Activated CD8-positive, alpha-beta memory T cell treated with anti-CD3 and anti-CD28 coated beads, Interleukin-2, amount 50 U/mL, for 4 hours (primary cell): ENCODE measurements around the gene FSTL4.

Source experiments
- DNase-seq: peaks from one replicate; pipeline ENCODE4 v3.0.0-alpha.2; 2020

Gene FSTL4

GRCh38 chr5:133336121-133336968, 276.0 kb downstream of the FSTL4 start:
- no peak for DNase-seq

DNA sequence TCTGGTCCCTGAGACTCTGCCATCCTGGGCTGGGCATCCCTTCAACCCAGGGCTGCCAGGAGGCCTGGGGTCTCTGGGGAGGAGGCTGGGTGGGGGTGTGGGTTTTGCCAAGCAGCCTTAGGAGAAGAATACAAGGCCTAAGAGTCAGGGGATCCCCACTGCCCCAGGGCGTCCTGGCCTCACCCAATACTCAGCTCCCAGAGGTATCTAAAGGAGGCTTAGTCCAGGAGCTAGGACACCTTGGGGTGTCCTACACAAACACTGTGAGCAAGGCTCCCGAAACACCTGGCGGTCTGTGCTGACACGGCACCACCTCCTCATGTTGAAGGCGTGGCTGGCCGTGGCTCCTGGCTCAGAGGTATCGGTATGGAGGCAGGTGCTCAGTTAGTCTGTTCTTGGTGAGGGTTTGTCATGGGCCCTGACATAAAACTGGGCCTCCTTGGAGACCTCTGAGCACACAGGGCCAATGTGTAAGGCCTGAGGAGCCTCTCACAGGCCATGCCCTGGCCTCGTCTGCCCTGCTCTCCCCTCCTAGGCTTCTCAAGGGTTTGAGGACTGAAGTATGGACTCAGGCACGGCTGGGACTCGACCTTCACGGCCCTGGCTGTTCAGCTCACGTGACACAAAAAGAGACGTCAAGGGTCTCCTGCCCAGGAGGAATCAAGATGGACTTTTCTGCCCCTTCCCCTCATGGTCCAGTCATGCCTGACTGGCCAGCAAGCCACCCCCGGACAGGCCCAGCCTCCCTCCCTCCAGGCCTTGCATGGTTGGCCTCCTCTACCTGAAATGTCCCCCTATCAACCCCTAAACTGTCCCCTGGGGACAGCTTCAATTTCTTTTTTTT, 277.3 kb downstream of the FSTL4 start:
- no peak for DNase-seq

DNA sequence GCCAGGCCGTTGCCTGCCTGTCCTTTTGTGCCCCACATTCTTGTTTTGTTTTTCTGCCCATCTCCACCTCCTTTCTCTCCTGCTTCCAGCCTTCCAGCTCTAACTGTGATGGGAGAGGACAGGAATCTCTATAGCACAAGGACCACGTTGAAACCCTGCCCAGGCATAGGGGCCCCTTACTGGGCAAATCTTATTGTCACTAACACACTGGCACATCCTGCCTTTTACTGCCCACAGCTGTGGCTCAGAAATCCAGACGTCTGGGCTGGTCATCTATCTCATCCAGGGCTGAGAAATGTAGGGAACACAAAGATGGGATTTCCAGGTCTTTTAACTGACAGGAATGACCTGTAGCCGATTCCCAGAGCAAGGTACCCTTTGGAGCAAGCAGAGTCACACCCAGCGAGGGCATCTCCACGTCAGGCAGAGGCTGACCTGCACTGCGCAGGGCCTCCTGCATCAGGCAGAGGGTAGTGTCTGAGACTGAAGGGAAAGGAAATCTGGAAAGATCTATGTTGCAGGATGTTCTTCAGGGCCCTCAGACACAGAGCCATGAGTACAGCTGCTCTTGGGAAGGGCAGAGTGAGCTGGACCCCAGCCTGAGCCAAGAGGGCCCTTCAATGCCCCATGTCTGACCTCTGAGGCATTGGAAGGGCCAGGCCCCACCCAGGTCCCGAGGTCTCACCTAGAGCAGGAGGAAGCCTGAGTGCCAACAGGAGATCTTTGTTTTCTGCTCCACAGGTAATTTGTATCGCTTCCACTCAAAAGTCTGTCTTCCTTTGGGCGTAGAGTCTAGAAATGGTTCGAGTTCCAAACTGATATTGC, 278.8 kb downstream of the FSTL4 start:
- DNase-seq = no peak

GRCh38 chr5:133332439-133333024, 279.8 kb downstream of the FSTL4 start:
- no peak for DNase-seq

DNA sequence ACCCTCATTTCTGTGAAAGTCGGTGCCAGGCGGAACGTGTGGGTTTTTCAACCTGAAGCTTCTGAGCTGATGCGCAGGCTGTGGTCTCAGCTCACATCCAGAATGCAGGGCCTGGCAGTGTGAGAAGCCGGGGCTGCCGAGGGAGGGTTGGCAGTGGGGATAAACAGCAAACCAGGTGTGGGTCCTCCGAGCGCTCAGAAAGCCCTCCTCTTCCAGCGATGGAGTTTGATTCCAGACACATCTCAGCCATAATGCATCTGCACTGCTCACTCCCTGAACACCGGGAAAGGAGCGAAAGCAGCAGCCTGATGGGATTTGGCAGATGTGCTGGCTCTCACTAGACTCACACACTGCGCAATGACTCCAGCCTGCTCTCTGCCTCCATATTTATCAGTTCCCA, 280.4 kb downstream of the FSTL4 start:
- DNase-seq = no peak

- DNase-seq = no peak
Measured at GRCh38 chr5:133330956-133331355, 281.4 kb downstream of the FSTL4 start.

- DNase-seq = no peak
Measured at GRCh38 chr5:133328800-133329199, 283.5 kb downstream of the FSTL4 start.

DNA sequence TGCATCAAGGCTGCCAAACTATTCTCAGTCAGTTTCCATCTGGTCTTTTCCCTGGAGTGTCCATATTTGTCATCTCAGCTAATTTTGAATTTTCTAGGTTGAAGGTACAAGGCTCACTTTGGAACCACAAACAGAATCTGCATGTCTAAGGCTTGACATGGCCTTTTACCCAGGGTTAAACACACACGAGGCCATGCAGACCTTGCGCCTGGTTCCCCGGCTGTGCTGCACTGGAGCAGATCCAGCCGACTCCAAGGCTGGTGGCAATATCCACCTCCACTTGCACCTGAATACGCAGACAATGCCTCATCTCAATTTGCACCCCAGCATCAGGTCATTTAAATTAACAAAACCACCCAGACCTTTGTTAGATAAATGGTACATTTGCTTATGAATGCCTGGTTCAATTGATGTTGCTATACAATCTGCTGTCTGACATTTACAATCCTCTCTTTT, 284.4 kb downstream of the FSTL4 start:
- no peak for DNase-seq

- DNase-seq = no peak
Measured at GRCh38 chr5:133326361-133326760, 286.0 kb downstream of the FSTL4 start.

DNA sequence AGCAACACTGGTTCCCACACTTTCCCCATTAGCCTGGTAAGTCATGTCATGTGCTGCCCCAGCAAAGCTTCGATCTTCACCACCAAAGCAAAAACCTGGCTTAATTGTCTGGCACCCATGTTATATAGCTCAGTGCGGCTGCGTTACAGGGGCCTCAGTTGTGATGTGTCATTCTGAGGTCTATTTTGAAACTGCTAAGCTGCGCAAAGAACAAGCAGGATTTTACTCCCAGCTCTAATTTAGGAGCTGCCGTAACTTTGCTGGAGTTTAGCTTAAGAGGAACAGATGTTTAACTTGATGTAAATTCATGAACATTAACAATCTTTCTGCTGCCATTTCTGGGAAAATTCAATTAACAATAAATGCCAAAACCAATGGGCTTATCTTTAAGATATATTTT, 286.5 kb downstream of the FSTL4 start:
- no peak for DNase-seq

DNA sequence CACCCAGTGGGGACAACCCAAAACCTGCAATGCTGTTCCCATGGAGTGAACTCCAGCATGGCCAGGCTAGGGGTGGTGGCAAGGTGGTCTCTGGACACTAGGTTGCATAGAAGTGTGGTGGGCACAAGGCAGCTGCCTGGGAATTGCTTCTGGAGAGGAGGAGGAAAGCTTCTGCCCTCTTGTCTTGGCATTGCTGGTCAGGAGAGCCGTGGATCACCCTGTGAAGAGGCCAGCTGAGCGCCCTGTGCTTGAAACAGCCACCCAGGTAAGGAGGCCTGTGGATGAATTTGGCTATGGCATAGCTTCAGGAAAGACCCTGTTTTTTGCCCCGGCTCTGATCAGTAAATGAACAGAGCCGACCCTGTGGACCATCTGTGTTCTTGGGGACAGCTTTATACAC, 287.4 kb downstream of the FSTL4 start:
- no peak for DNase-seq

- DNase-seq = no peak
Measured at GRCh38 chr5:133323494-133324457, 288.6 kb downstream of the FSTL4 start.

GRCh38 chr5:133322743-133323142, 289.6 kb downstream of the FSTL4 start:
- DNase-seq = no peak

DNA sequence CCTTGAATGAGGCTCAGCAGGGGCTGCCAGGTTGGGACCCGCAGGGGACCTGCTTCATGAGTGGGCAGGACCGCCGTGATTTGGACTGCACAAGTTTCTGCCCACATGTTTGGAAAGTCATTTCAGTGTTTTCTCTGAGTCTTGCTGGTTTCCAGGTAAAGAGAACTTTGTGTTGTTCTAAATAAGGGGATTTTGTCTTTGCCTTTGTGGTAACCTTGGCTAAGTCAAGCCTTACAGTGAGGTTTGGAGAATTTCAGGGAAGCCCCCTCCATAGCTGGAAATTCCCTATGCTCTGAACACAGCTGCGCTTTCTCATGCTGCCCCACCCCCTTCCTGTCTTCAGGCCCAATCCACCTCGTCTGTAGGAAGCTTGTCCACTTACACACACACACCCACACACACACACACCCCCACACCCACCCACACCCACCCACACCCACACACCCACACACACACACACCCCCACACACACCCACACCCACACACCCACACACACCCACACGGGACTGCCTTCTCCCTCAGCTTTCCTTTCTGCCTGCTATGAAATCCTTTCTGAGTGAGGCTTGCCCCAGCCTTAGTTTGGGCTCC, 290.4 kb downstream of the FSTL4 start:
- DNase-seq = no peak

DNA sequence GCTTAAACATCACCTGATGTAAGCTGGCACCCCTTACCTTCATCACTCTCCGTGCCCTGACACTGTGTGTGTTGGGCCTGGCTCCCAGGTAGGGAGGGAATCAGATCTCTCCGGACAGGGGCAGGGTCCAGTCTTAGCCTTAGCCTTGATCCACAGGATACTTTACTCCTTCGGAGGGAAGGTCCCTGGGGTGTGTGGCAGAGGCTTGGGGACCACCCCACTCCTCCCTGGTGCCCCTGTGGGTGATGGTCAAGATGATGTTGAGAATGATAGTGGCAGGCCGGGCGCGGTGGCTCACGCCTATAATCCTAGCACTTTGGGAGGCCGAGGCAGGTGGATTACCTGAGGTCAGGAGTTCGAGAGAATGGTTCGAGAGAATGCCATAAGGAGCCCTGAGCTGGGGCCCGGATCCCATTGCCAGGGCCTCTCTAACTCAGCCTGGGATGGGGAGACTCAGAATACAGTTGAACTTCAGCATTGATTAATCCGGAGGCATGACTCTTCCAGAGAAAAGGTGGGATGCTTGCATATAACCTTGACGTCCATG, 291.0 kb downstream of the FSTL4 start:
- DNase-seq = no peak

DNA sequence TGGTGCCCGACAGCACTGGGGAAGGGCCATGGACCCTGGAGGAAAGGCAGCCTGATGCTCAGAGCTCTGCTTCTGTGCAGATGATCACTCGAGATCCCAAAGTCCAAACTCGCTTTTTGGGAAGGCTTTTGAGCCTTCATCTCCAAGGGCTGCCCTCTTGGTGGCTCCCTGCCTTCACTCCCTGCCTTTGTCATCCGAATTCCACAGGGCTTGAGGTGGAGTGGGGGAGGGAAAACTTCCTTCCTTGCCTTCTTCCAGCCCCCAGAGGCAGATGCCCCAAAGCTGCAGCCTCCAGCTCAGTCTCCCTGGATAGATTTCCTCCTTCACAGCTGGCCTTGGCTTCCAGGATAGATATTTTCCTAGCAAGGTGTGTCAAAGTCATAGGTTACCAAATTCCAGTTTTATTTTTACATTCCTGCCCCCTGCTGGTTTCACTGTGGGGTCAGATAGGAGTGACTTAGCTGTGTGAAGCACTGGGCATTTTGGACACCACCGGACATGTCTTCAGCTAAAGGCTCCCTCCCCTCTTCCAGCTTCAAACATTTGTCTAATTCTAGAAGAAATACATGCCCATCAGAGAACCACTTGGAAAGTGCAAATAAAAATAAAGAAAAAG, 292.3 kb downstream of the FSTL4 start:
- DNase-seq = no peak

GRCh38 chr5:133319244-133319643, 293.1 kb downstream of the FSTL4 start:
- DNase-seq = no peak

- DNase-seq = no peak
Measured at GRCh38 chr5:133317558-133317957, 294.8 kb downstream of the FSTL4 start.

- DNase-seq = no peak
Measured at GRCh38 chr5:133316346-133317343, 295.7 kb downstream of the FSTL4 start.
